CD8-positive, alpha-beta memory T cell (primary cell): ENCODE results near the gene TMEM176A. TPM values are rescaled to one million over a fixed set of nuclear protein-coding genes. Genes with fewer than 3 reads are reported as not detected.

Experiments
- CTCF ChIA-PET: fragments of 350-600 bp; sonication (Branson Sonifier 250); formaldehyde crosslinking; loops from one replicate; lab custom pipeline; 2021; ENCODE audit warnings: antibody characterized with exemption; lab: Charles Lee
- POLR2A ChIA-PET: fragments of 350-600 bp; sonication (Branson Sonifier 250); formaldehyde crosslinking; loops from one replicate; lab custom pipeline; 2021; ENCODE audit warnings: antibody characterized with exemption; lab: Charles Lee
- DNase-seq, 5 donors: peaks; one replicate each; pipeline versions ENCODE4 v3.0.0 to v3.0.0-alpha.2; 2020 to 2022; ENCODE audit warnings: mixed read lengths in 1 of 5
- H3K27ac ChIP-seq: one replicate; pipeline ENCODE4 v1.7.0; 2013; ENCODE audit warnings: low read depth, mild to moderate bottlenecking, low read length, moderate library complexity
- H3K27me3 ChIP-seq: 2 replicates; pipeline ENCODE4 v1.7.0; 2013; ENCODE audit warnings: low read length, mild to moderate bottlenecking; ENCODE audit not compliant: insufficient read depth, poor library complexity, severe bottlenecking
- H3K36me3 ChIP-seq: 2 replicates; pipeline ENCODE4 v1.7.0; 2013; ENCODE audit warnings: mild to moderate bottlenecking, low read length, moderate library complexity; ENCODE audit not compliant: insufficient read depth
- H3K4me1 ChIP-seq: 2 replicates; pipeline ENCODE4 v1.7.0; 2013; ENCODE audit warnings: mild to moderate bottlenecking, low read length, moderate library complexity; ENCODE audit not compliant: insufficient read depth
- H3K4me3 ChIP-seq: 2 replicates; pipeline ENCODE4 v1.7.0; 2013; ENCODE audit warnings: mild to moderate bottlenecking, low read length
- H3K9me3 ChIP-seq: 2 replicates; pipeline ENCODE4 v1.7.0; 2013; ENCODE audit warnings: mild to moderate bottlenecking, low read length
- H3K27ac Mint-ChIP-seq, 8 donors: one replicate each; pipeline ENCODE4 v1.8.0; 2020 to 2021; ENCODE audit warnings: mixed read lengths in 8 of 8, mild to moderate bottlenecking in 6 of 8, inconsistent platforms in 3 of 8, moderate library complexity in 3 of 8
- H3K27me3 Mint-ChIP-seq, 2 donors: one replicate each; pipeline ENCODE4 v1.8.0; 2020 to 2021; ENCODE audit warnings: mixed read lengths in 2 of 2, mild to moderate bottlenecking in 1 of 2, moderate library complexity in 1 of 2
- H3K36me3 Mint-ChIP-seq, 3 donors: one replicate each; pipeline ENCODE4 v1.8.0; 2020 to 2021; ENCODE audit warnings: mixed read lengths in 3 of 3, inconsistent platforms in 1 of 3, mild to moderate bottlenecking in 1 of 3
- H3K4me1 Mint-ChIP-seq, 3 donors: one replicate each; pipeline ENCODE4 v1.8.0; 2020 to 2021; ENCODE audit warnings: mixed read lengths in 3 of 3, inconsistent platforms in 1 of 3, mild to moderate bottlenecking in 1 of 3
- H3K4me3 Mint-ChIP-seq, 7 donors: one replicate each; pipeline ENCODE4 v1.8.0; 2020 to 2021; ENCODE audit warnings: mixed read lengths in 7 of 7, mild to moderate bottlenecking in 6 of 7, moderate library complexity in 4 of 7, inconsistent platforms in 2 of 7
- H3K9me3 Mint-ChIP-seq, 5 donors: one replicate each; pipeline ENCODE4 v1.8.0; 2020 to 2022; ENCODE audit warnings: mixed read lengths in 5 of 5, mild to moderate bottlenecking in 3 of 5, moderate library complexity in 2 of 5, inconsistent platforms in 1 of 5
- polyA plus RNA-seq: library from polyadenylated mRNA; unstranded; fragments of 300-500 nt; fragmentation: Illumina TruSeq; gene quantifications from one replicate; pipeline ENCODE4 v1.2.3, GENCODE V29; 2021
- total RNA-seq, 2 experiments: library from RNA; stranded (reverse); gene quantifications; one replicate each; pipeline ENCODE4 v1.2.3, GENCODE V29; 2021

The TMEM176A gene
- total and polyA plus RNA-seq, 3 experiments from 2014 or later: 0.26 TPM; not detected in 2

DNA sequence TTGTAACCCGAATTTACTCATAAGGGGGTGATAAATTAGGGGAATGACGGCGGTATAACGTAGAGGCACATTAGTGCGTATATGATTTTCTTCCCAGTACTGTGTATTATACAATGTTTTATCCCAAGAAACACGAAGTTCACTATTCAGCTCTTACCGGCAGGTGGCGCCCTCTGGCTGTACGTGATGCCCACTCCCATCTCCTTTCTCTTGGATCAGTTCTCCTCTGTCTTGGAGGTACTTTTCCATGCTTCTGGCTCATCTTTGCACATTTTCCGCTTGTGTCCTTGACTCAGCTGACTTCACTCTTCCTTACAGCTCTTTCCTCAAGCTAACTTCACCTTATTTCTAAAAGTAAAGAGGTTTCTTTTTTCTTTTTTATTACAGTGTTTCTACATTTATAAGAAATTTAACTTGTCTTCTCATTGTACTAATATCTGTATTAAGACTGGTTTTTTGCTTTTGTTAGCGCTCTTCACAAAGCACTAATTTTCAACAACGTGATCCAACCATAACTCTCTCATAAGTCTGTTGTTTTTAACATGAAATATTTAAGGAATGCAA, 21.7 kb upstream of the TMEM176A start:
- H3K4me3 ChIP-seq: no peak overlapping the region

GRCh38 chr7:150780292-150780691, 20.3 kb upstream of the TMEM176A start:
- Mint-ChIP-seq H3K27me3 (peaks cover 2 to 19% of the 10 kb centered on the region in 2 donors), H3K4me3 (no peak overlapping the region), H3K9me3 (peaks cover 0 to under 1% (median 0%) of the 10 kb centered on the region in 5 donors), H3K27ac (no peak overlapping the region), H3K4me1 (peaks cover 4 to 11% (median 5%) of the 10 kb centered on the region in 3 donors), H3K36me3 (no peaks in the 10 kb centered on the region)
- Histone ChIP-seq H3K4me3 (no peak overlapping the region), H3K9me3 (no peaks in the 10 kb centered on the region), H3K36me3 (no peaks in the 10 kb centered on the region), H3K27ac (no peak overlapping the region), H3K27me3 (peaks cover 4% of the 10 kb centered on the region), H3K4me1 (peaks cover 5% of the 10 kb centered on the region)
- ChIA-PET CTCF (no interaction called here), POLR2A (no interaction called here)
- DNase-seq: no peak

More for the DNA sequence above, 21.7 kb upstream of the TMEM176A start:
- CTCF ChIA-PET: interaction anchor here (0.6 to 1.9 kb wide), 10 partner anchors 10 to 425 kb away, joined by 3 to 12 read pairs (median 3); no protein-coding TSS in a partner anchor
- Mint-ChIP-seq H3K9me3 (peaks cover 0 to 9% (median 5%) of the 10 kb centered on the region in 5 donors), H3K4me1 (peaks cover 4 to 11% (median 5%) of the 10 kb centered on the region in 3 donors), H3K27ac (no peak overlapping the region), H3K27me3 (peaks cover 1 to 14% of the 10 kb centered on the region in 2 donors), H3K36me3 (peaks cover 0 to 10% (median 0%) of the 10 kb centered on the region in 3 donors), H3K4me3 (no peak overlapping the region)
- H3K27me3 ChIP-seq: peaks cover 4% of the 10 kb centered on the region
- peak; percentile 50 to 77 (median 58) for DNase-seq
- peaks cover 5% of the 10 kb centered on the region for H3K4me1 ChIP-seq
- no peak overlapping the region for H3K27ac ChIP-seq
- POLR2A ChIA-PET: no interaction called here
- H3K9me3 ChIP-seq: no peaks in the 10 kb centered on the region
- no peaks in the 10 kb centered on the region for H3K36me3 ChIP-seq

GRCh38 chr7:150781103-150781502, 19.5 kb upstream of the TMEM176A start:
- H3K9me3 ChIP-seq: no peaks in the 10 kb centered on the region
- Mint-ChIP-seq H3K9me3 (no peaks in the 10 kb centered on the region), H3K4me3 (no peak overlapping the region), H3K4me1 (peaks cover 4 to 11% (median 5%) of the 10 kb centered on the region in 3 donors), H3K27me3 (peaks cover 6 to 27% of the 10 kb centered on the region in 2 donors), H3K36me3 (peaks cover 0 to 4% (median 0%) of the 10 kb centered on the region in 3 donors), H3K27ac (no peak overlapping the region)
- H3K27ac ChIP-seq: no peak overlapping the region
- DNase-seq: no peak
- ChIA-PET POLR2A (no interaction called here), CTCF (no interaction called here)
- peaks cover 5% of the 10 kb centered on the region for H3K4me1 ChIP-seq
- H3K4me3 ChIP-seq: no peak overlapping the region
- peaks cover 4% of the 10 kb centered on the region for H3K27me3 ChIP-seq
- no peaks in the 10 kb centered on the region for H3K36me3 ChIP-seq

DNA sequence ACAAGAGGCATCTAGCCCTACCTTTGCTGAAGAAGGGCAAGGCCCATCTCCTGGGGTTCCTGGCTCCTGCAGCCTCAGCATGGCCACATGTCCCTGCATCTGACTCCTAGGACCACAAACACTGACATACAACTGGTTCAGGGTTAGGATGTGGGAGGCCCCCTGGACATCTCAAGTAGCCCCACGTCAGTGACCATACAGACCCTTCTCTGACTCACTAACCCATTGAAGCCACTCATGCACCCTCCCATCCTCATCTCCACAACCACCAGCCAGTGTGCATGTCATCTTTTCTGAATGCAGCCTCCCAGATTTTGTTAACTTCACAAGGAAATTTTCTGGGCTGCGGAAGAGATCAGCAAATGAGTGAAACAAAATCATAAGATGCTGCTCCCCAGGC, 18.6 kb upstream of the TMEM176A start:
- H3K4me1 Mint-ChIP-seq: peaks cover 4 to 11% (median 5%) of the 10 kb centered on the region in 3 donors
- peaks cover 10 to 28% of the 10 kb centered on the region in 2 donors for H3K27me3 Mint-ChIP-seq
- POLR2A ChIA-PET: no interaction called here
- H3K36me3 Mint-ChIP-seq: peaks cover 0 to 4% (median 0%) of the 10 kb centered on the region in 3 donors
- H3K4me3 ChIP-seq: no peak overlapping the region
- H3K4me1 ChIP-seq: peaks cover 5% of the 10 kb centered on the region
- CTCF ChIA-PET: interaction anchor here (1.6 kb wide), 1 partner anchor 9 kb away, joined by 3 read pairs; no protein-coding TSS in a partner anchor
- no peak for DNase-seq
- H3K9me3 ChIP-seq: no peaks in the 10 kb centered on the region
- peaks cover 4% of the 10 kb centered on the region for H3K27me3 ChIP-seq
- no peaks in the 10 kb centered on the region for H3K36me3 ChIP-seq
- H3K4me3 Mint-ChIP-seq: no peak overlapping the region
- peak overlapping the region in 1 of 8 donors; percentile 10 for H3K27ac Mint-ChIP-seq
- no peaks in the 10 kb centered on the region for H3K9me3 Mint-ChIP-seq
- H3K27ac ChIP-seq: no peak overlapping the region

- H3K27me3 Mint-ChIP-seq: peaks cover 10 to 42% of the 10 kb centered on the region in 2 donors
- Histone ChIP-seq H3K27ac (no peak overlapping the region), H3K4me3 (no peak overlapping the region), H3K4me1 (no peaks in the 10 kb centered on the region), H3K36me3 (no peaks in the 10 kb centered on the region), H3K9me3 (no peaks in the 10 kb centered on the region), H3K27me3 (peaks cover 4% of the 10 kb centered on the region)
- H3K36me3 Mint-ChIP-seq: peaks cover 0 to 4% (median 0%) of the 10 kb centered on the region in 3 donors
- H3K4me3 Mint-ChIP-seq: no peak overlapping the region
- DNase-seq: no peak
- ChIA-PET CTCF (no interaction called here), POLR2A (no interaction called here)
- no peaks in the 10 kb centered on the region for H3K4me1 Mint-ChIP-seq
- H3K9me3 Mint-ChIP-seq: no peaks in the 10 kb centered on the region
- no peak overlapping the region for H3K27ac Mint-ChIP-seq
Observed at GRCh38 chr7:150784120-150784736, 16.3 kb upstream of the TMEM176A start.

DNA sequence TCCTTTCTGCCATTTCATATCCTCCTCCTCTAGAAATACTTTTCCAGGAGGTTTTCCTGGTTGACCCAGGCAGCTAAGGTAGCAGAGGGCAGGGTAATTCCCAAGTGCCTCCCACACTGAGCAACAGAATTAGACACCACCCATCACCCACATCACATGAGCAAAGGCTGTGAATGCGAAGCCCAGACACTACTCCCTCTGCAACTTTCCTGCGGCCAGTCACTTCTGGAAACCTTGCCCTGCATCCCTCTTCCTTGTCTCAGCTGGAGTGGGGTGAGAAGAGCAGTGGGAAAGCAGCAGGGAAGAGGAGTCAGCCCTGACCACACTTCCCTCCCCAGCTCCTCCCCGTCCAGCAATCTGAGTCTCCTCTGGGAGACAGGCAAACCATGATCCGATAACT, 15.6 kb upstream of the TMEM176A start:
- Histone ChIP-seq H3K9me3 (no peaks in the 10 kb centered on the region), H3K36me3 (no peaks in the 10 kb centered on the region), H3K27me3 (peaks cover 4% of the 10 kb centered on the region), H3K27ac (no peak overlapping the region), H3K4me1 (no peaks in the 10 kb centered on the region), H3K4me3 (no peak overlapping the region)
- Mint-ChIP-seq H3K36me3 (peaks cover 0 to 4% (median 0%) of the 10 kb centered on the region in 3 donors), H3K27ac (no peak overlapping the region), H3K4me3 (no peak overlapping the region), H3K9me3 (no peaks in the 10 kb centered on the region), H3K4me1 (no peaks in the 10 kb centered on the region), H3K27me3 (peaks cover 10 to 42% of the 10 kb centered on the region in 2 donors)
- ChIA-PET POLR2A (no interaction called here), CTCF (no interaction called here)
- DNase-seq: no peak

GRCh38 chr7:150787321-150788281, 13.0 kb upstream of the TMEM176A start:
- ChIA-PET POLR2A (no interaction called here), CTCF (interaction anchor here (1.0 to 2.7 kb wide), 2 partner anchors 8 to 11 kb away, joined by 3 to 12 read pairs; no protein-coding TSS in a partner anchor)
- H3K27me3 Mint-ChIP-seq: peaks cover 12 to 32% of the 10 kb centered on the region in 2 donors
- peak overlapping the region in 1 of 8 donors; percentile 36 for H3K27ac Mint-ChIP-seq
- no peak overlapping the region for H3K4me3 Mint-ChIP-seq
- H3K36me3 Mint-ChIP-seq: peaks cover 0 to 4% (median 0%) of the 10 kb centered on the region in 3 donors
- H3K27ac ChIP-seq: no peak overlapping the region
- H3K27me3 ChIP-seq: no peaks in the 10 kb centered on the region
- no peaks in the 10 kb centered on the region for H3K9me3 Mint-ChIP-seq
- H3K4me3 ChIP-seq: no peak overlapping the region
- no peaks in the 10 kb centered on the region for H3K4me1 Mint-ChIP-seq
- H3K9me3 ChIP-seq: no peaks in the 10 kb centered on the region
- H3K36me3 ChIP-seq: no peaks in the 10 kb centered on the region
- no peak for DNase-seq
- H3K4me1 ChIP-seq: no peaks in the 10 kb centered on the region
